Liver (tissue), 9 donors: Measurements from ENCODE around the gene BPIFA3. TPM values are rescaled to one million over a fixed set of nuclear protein-coding genes. Genes with fewer than 3 reads are reported as not detected.

ENCODE experiments used
- DNase-seq: peaks from one replicate; pipeline ENCODE4 v3.0.0-alpha.2; 2017; ENCODE audit warnings: low spot score
- H3K27ac ChIP-seq, 2 donors: one replicate each; pipeline ENCODE4 v1.7.0; 2013; ENCODE audit warnings: inconsistent platforms in 2 of 2, low read length in 2 of 2, control low read depth in 1 of 2, low read depth in 1 of 2, mild to moderate bottlenecking in 1 of 2
- H3K27me3 ChIP-seq, 4 donors: one replicate each; pipeline versions ENCODE4 v1.6.1 to v1.7.0; 2013; ENCODE audit warnings: low read length in 3 of 4, inconsistent platforms in 1 of 4, mild to moderate bottlenecking in 1 of 4, moderate library complexity in 1 of 4; ENCODE audit not compliant: control insufficient read depth in 4 of 4, insufficient read depth in 4 of 4
- H3K36me3 ChIP-seq, 4 donors: one replicate each; pipeline versions ENCODE4 v1.6.1 to v1.7.0; 2013; ENCODE audit warnings: low read length in 3 of 4, mild to moderate bottlenecking in 3 of 4, low read depth in 1 of 4, moderate library complexity in 1 of 4; ENCODE audit not compliant: control insufficient read depth in 4 of 4, insufficient read depth in 3 of 4
- H3K4me1 ChIP-seq, 4 donors: one replicate each; pipeline versions ENCODE4 v1.6.1 to v1.7.0; 2013; ENCODE audit warnings: low read length in 3 of 4, mild to moderate bottlenecking in 3 of 4, moderate library complexity in 1 of 4; ENCODE audit not compliant: control insufficient read depth in 4 of 4, insufficient read depth in 4 of 4
- H3K4me3 ChIP-seq, 3 donors: one replicate each; pipeline versions ENCODE4 v1.6.1 to v1.7.0; 2013; ENCODE audit warnings: low read length in 3 of 3, control low read depth in 1 of 3, low read depth in 1 of 3, mild to moderate bottlenecking in 1 of 3
- H3K9ac ChIP-seq, 2 donors: one replicate each; pipeline ENCODE4 v1.7.0; 2013; ENCODE audit warnings: low read length in 2 of 2, mild to moderate bottlenecking in 2 of 2, moderate library complexity in 2 of 2, control low read depth in 1 of 2, low read depth in 1 of 2
- H3K9me3 ChIP-seq, 4 donors: one replicate each; pipeline versions ENCODE4 v1.6.1 to v1.7.0; 2013; ENCODE audit warnings: low read length in 3 of 4; ENCODE audit not compliant: control insufficient read depth in 4 of 4
- EGR1 ChIP-seq, 2 donors: IDR thresholded peaks; 2 replicates each; pipeline ENCODE4 v1.6.1; 2016 to 2018; ENCODE audit warnings: antibody characterized with exemption in 2 of 2, low read depth in 2 of 2
- FOXA1 ChIP-seq: IDR thresholded peaks from 2 replicates; pipeline ENCODE4 v1.6.1; 2016; ENCODE audit warnings: antibody characterized with exemption
- HNF4A ChIP-seq, 2 donors: conservative IDR thresholded peaks; 2 replicates each; pipeline ENCODE4 v1.6.1; 2016; ENCODE audit warnings: antibody characterized with exemption in 2 of 2, mild to moderate bottlenecking in 2 of 2
- HNF4G ChIP-seq: IDR thresholded peaks from 2 replicates; pipeline ENCODE4 v1.6.1; 2016; ENCODE audit warnings: antibody characterized with exemption
- NR2F2 ChIP-seq: IDR thresholded peaks from 2 replicates; pipeline ENCODE4 v1.6.1; 2016; ENCODE audit warnings: antibody characterized with exemption
- RAD21 ChIP-seq, 2 donors: IDR thresholded peaks; 2 replicates each; pipeline ENCODE4 v1.6.1; 2016; ENCODE audit warnings: antibody characterized with exemption in 2 of 2, mild to moderate bottlenecking in 2 of 2
- YY1 ChIP-seq: IDR thresholded peaks from 2 replicates; pipeline ENCODE4 v1.6.1; 2016; ENCODE audit warnings: antibody characterized with exemption, mild to moderate bottlenecking
- WGBS: extraction: QIAGEN DNeasy Blood & Tissue Kit; methylation state at CpG from one replicate; pipeline ENCODE4 v1.1.7; 2013; 5-methylcytosine and 5-hydroxymethylcytosine counted together
- polyA plus RNA-seq, 2 donors: library from polyadenylated mRNA; stranded (reverse) in 1 of 2; unstranded in 1 of 2; fragments of 200-250 nt in 1 of 2; fragments of >200 nt in 1 of 2; fragmentation: Nextera tagmentation in 1 of 2; extraction: Ambion mirVana in 1 of 2; gene quantifications; one replicate each; pipeline versions ENCODE4 v1.2.1 to v1.2.3, GENCODE V29; 2013 to 2015
- total RNA-seq, 2 donors: library from RNA; depleted of rRNA; stranded (reverse); fragments of >200 nt; gene quantifications; one replicate each; pipeline ENCODE4 v1.2.3, GENCODE V29; 2014
- TF ChIP-seq, protein P1 (sequence below): IDR thresholded peaks from 2 replicates; pipeline ENCODE4 v1.6.1; 2016; ENCODE audit warnings: antibody characterized with exemption
- TF ChIP-seq, protein P2 (sequence below): fragments of 150-350 bp; IDR thresholded peaks from 2 replicates; pipeline ENCODE4 v1.5.1; 2017; ENCODE audit warnings: improper control_type of control experiment, low read depth, low read length; ENCODE audit not compliant: missing input control
- TF ChIP-seq, protein P3 (sequence below): IDR thresholded peaks from 2 replicates; pipeline ENCODE4 v1.6.1; 2016; ENCODE audit warnings: antibody characterized with exemption
- donor health status: healthy.
- donor health status: healthy.
- donor health status: healthy.
- donor health status: healthy.
- donor health status: healthy.

Gene BPIFA3
- total and polyA plus RNA-seq, 4 donors, result not detected

DNA sequence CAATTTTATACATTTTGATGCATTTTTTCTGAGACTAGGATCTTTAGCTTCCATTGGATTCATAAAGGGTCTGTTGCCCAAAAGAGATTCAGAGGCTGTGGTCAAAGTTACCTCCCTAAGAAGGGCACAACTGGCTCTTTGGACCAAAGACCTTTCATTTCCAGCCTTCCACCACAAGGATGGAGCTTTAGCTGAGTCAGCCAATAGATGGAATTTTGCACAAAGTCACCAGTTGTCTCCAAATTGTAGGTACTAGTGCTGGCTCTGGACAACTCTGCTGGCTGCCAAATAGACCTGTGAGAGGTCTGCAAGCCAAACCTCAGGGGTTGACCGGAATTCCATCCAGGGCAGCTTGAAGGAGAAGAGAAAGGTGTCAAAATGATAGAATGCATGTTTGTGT lies 19.2 kb downstream of the BPIFA3 start:
- Histone ChIP-seq H3K9me3 (no peaks in the 10 kb centered on the region), H3K36me3 (no peaks in the 10 kb centered on the region), H3K27ac (no peak overlapping the region), H3K9ac (no peak overlapping the region), H3K4me3 (no peak overlapping the region), H3K4me1 (no peaks in the 10 kb centered on the region), H3K27me3 (peaks cover 0 to 5% (median 0%) of the 10 kb centered on the region in 4 donors)
- TF ChIP-seq, protein P1, sequence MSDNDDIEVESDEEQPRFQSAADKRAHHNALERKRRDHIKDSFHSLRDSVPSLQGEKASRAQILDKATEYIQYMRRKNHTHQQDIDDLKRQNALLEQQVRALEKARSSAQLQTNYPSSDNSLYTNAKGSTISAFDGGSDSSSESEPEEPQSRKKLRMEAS, result no peak
- no peak for TF ChIP-seq YY1
- TF ChIP-seq, protein P2, sequence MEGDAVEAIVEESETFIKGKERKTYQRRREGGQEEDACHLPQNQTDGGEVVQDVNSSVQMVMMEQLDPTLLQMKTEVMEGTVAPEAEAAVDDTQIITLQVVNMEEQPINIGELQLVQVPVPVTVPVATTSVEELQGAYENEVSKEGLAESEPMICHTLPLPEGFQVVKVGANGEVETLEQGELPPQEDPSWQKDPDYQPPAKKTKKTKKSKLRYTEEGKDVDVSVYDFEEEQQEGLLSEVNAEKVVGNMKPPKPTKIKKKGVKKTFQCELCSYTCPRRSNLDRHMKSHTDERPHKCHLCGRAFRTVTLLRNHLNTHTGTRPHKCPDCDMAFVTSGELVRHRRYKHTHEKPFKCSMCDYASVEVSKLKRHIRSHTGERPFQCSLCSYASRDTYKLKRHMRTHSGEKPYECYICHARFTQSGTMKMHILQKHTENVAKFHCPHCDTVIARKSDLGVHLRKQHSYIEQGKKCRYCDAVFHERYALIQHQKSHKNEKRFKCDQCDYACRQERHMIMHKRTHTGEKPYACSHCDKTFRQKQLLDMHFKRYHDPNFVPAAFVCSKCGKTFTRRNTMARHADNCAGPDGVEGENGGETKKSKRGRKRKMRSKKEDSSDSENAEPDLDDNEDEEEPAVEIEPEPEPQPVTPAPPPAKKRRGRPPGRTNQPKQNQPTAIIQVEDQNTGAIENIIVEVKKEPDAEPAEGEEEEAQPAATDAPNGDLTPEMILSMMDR, result no peak
- no peak for TF ChIP-seq RAD21 (IDR thresholded peaks at IDR 0.05)
- TF ChIP-seq, protein P3, sequence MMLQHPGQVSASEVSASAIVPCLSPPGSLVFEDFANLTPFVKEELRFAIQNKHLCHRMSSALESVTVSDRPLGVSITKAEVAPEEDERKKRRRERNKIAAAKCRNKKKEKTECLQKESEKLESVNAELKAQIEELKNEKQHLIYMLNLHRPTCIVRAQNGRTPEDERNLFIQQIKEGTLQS, result no peak
- WGBS, result 65% methylated on average over 1 of the region's 1 CpG
- DNase-seq, result no peak

DNA sequence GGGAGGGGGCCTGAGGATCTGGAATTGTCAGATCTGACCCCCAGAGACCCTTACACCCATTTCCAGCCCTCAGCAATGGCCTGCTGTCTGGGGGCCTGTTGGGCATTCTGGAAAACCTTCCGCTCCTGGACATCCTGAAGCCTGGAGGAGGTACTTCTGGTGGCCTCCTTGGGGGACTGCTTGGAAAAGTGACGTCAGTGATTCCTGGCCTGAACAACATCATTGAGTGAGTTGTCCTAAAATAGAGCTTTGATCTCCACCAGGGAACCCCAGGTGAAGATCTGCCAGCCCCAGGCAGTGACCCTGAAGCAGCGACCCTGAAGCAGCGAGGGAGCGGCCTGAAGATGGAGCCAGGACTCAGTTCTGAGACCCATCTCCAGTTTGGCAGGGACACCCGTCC lies 20.8 kb downstream of the BPIFA3 start:
- DNase-seq, result no peak
- no peak overlapping the region for H3K4me3 ChIP-seq
- no peak overlapping the region for H3K9ac ChIP-seq
- H3K27me3 ChIP-seq, result peaks cover 0 to 5% (median 0%) of the 10 kb centered on the region in 4 donors
- TF ChIP-seq NR2F2 (no peak), HNF4G (no peak)
- TF ChIP-seq, protein P1, result no peak
- no peak overlapping the region for H3K27ac ChIP-seq
- WGBS, result 77% methylated on average over 6 of the region's 6 CpGs
- no peaks in the 10 kb centered on the region for H3K36me3 ChIP-seq
- H3K4me1 ChIP-seq, result no peaks in the 10 kb centered on the region
- no peaks in the 10 kb centered on the region for H3K9me3 ChIP-seq

DNA sequence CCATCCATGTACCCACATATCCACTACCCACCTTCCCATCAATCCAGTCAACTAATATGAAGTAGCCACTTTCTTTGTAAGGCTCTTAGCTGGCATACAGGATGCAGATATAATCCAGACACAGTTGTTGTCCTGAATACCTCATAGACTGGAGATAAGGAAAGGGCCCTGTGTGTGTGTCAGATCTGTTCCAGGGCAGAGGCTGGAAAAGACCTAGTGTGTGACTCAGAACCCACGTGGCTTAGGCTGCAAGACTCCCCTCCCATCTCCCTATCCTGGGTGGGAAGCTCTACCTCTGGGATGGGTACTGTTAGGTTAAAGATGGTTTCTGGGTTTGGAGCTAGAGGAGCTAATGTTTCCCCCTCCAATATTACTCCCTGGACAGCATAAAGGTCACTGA lies 22.3 kb downstream of the BPIFA3 start:
- Histone ChIP-seq H3K27me3 (peaks cover 0 to 5% (median 0%) of the 10 kb centered on the region in 4 donors), H3K4me3 (no peak overlapping the region), H3K9me3 (no peaks in the 10 kb centered on the region), H3K4me1 (no peaks in the 10 kb centered on the region), H3K9ac (no peak overlapping the region), H3K27ac (no peak overlapping the region), H3K36me3 (no peaks in the 10 kb centered on the region)
- TF ChIP-seq FOXA1, result no peak
- no peak for DNase-seq
- 33% methylated on average over 1 of the region's 1 CpG for WGBS

DNA sequence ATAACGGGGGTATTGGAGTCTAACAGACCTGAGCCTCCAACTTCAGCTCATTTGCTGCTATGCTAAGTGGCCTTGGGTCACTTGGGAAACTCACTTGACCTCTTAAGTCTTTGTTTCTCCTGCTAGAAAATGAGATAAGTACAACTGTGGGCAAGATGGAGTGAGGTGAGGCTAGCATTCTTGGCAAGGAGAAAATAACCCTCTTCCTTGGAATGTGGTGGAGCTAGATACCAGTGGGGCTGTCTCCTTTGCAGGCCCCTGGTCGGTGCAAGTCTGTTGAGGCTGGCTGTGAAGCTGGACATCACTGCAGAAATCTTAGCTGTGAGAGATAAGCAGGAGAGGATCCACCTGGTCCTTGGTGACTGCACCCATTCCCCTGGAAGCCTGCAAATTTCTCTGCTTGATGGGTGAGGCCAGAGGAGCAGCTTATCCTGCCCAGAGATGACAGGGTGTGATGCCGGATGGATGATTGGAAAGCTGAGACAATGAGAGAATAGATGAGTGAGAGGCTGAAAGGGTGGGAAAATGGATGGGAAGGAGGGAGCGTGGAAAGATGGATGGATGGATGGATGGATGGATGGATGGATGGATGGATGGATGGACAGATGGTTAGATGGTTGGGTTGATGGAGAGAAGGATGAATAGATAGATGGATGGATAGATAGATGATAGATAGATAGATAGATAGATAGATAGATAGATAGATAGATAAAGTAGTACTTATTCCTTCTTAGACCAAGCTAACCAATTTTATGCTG lies 23.0 kb downstream of the BPIFA3 start:
- TF ChIP-seq HNF4A (conservative IDR thresholded peaks at IDR 0.05), result no peak
- TF ChIP-seq, protein P1, result no peak
- TF ChIP-seq EGR1 (IDR thresholded peaks at IDR 0.05; ENCODE audit: low read depth in 2 of 2), result no peak
- TF ChIP-seq FOXA1, result no peak
- DNase-seq, result no peak
- 66% methylated on average over 4 of the region's 4 CpGs for WGBS
- no peaks in the 10 kb centered on the region for H3K9me3 ChIP-seq
- no peak overlapping the region for H3K9ac ChIP-seq
- no peak overlapping the region for H3K27ac ChIP-seq
- no peaks in the 10 kb centered on the region for H3K4me1 ChIP-seq
- H3K27me3 ChIP-seq, result peaks cover 0 to 3% (median 0%) of the 10 kb centered on the region in 4 donors
- no peak overlapping the region for H3K4me3 ChIP-seq
- no peaks in the 10 kb centered on the region for H3K36me3 ChIP-seq
